Activated CD4-positive, alpha-beta T cell treated with anti-CD3 and anti-CD28 coated beads for 1 hour (primary cell): ENCODE data around the gene ATP2A3.

Source experiments
- DNase-seq: peaks from one replicate; pipeline ENCODE4 v3.0.0-alpha.2; 2020

ATP2A3 gene

GRCh38 chr17:3990386-3991127 is 26.3 kb upstream of the ATP2A3 start:
- no peak for DNase-seq

DNA sequence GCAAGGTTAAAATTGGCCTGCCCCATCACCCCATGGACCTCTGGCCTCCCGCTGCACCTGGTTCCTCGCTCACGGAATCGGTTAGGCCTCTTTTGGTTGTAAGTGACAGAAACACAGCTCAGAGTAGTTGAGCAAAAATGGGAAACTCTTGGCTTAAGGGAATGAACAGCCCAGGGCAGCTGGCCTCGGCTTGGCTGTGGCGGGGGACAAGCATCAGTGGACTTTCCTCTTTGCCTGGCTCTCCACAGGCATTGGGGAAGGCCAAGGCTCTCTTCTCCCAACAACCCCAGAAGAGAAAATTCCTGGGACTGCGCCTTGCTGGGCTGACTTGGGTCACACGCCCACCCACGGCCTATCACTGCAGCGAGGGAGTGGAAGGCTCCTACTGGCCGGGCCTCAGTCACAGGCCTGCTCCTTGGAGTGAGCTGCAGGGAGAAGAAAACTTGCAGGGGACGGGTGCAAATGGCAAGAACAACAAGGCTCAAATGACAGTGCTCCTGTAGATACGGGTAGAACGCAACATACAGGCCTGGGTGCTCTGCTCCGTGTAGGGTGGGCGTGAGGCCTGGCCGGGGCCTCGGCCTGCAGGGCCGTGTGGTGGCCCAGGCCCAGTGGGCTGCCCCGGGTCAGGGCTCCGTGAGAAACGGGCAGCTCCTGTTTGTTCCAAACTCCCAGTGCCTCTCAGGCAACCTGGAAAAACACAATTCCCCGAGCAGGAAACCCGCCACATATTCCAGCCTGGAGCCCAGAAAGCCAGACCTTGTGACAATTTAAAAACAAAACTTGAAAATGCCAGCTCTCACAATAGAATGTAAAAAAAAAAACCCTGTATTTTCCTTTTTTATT is 25.0 kb upstream of the ATP2A3 start:
- DNase-seq = no peak

DNA sequence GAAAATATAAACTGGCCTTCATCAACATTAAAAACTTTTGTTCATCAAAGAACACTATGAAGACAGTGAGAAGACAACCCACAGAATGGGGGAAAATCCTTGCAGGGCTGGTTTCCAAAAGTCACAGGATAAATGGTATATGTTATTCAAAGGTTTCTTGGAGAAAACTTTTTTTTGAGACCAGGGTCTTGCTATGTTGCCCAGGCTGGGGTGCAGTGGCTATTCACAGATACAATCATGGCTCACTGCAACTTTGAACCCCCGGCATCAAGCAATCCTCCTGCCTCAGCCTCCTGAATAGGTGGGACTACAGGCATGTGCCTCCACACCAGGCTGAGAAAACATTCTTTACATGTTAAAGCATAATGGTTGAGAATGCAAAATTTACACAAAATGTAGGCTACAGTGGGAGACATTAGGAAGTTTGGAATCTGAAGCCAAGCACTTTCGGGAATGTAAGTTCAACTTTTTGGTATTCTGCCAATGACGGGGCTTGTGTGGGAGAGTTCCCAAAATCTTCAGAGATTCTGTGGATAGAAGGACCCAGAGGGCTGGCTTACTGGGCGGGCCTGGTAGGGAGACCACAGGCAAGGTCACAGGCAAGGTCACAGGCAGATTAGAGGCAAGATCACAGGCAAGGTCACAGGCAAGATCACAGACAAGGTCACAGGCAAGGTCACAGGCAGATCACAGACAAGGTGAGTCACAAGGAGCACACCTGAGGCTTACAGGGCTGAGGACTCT is 24.2 kb upstream of the ATP2A3 start:
- no peak for DNase-seq

- DNase-seq = no peak
Observed at GRCh38 chr17:3986939-3987335, 22.7 kb upstream of the ATP2A3 start.

GRCh38 chr17:3986270-3986938 is 22.2 kb upstream of the ATP2A3 start:
- DNase-seq = no peak

DNA sequence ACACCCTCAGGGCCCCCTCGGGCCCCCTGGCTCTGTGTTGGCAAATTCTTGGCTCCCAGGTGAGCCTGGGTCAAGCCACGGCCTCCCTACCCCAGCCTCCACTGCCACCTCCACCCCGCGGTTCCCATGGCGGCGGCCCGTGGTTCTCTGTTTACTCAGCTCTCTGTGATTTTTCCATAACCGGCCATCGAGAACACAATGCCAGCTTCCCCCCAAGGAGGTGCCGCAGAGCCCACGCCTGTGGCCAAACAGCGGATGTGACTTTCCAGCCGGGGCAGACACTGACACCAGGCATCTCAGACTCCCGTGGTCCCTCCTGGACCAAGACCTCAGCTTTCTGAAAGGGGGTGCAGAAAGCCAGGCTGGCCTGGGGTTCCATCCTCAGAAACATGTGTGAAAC is 21.6 kb upstream of the ATP2A3 start:
- DNase-seq = no peak

- DNase-seq = no peak
Observed at GRCh38 chr17:3983606-3984484, 19.6 kb upstream of the ATP2A3 start.

DNA sequence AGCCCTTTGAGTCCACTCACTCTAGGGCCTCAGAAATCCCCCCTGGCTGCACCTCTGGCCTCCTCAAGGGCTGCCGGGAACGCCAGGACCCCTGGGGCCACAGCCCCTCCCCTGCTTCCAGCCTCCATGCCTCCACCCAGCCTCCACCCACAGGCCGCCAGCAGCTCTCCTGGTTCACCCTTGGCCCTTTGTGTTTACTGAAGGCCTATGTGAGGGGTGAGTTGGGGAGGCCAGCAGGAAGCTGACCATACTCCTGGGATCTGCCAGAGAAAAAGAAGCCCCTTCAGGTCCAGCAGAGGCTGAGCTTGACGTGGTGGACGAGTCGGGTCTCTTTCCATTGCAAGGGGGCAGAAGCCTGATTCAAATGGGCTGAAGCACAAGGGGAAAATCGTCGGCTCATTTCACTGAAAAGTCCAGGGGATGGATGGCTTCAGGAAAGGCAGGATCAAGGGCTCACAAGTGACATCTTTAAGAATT is 18.3 kb upstream of the ATP2A3 start:
- no peak for DNase-seq

GRCh38 chr17:3982113-3982512 is 17.9 kb upstream of the ATP2A3 start:
- DNase-seq = no peak

DNA sequence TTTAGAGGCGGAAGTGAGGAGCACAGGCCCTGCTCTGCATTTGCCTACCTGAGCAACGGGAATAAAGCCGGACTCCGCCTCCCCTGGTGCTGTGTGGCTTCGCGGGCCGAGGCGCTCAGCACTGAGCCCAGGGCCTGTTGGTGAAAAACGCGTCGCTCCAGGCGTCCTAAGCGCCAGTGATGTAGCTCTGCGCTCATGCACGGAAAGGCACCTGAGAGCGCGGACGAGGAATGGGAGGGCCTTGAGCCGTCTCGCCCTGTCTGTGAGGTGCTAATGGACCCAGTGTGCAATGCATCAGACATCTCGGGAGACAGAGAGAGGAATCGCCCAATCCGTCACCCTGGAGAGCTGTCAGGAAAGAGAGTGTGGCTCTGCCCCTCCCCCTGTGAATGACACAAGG is 17.2 kb upstream of the ATP2A3 start:
- DNase-seq = no peak

DNA sequence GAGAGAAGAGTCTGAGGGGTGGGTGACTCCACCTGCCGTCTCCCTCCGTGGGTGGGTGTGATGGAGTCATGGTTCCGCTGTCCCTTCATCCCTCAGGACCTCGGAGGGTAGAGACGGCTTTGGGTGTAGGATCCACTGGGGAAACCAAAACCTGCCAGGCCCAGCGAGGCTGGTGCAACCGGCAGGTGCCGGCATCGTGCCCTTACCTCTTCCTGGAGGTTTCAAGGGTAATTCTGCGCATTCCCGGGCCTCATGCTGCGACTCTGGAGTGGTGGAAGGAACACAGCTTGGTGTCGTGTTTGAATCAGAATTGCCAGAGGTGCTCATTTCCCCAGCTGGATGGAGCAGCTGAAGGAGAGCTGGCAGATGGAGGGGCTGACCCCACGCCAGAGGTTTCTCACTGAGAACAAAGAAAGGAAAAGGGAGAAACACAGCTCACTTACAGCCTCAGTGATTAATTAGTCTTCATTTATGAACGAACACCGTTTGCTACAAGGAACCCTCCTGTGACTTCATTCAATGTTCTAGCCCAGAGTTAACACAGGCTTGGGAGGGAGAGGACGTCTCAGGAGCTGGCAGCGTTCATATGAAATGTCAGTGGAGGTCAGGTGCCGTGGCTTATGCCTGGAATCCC is 16.3 kb upstream of the ATP2A3 start:
- DNase-seq = no peak

DNA sequence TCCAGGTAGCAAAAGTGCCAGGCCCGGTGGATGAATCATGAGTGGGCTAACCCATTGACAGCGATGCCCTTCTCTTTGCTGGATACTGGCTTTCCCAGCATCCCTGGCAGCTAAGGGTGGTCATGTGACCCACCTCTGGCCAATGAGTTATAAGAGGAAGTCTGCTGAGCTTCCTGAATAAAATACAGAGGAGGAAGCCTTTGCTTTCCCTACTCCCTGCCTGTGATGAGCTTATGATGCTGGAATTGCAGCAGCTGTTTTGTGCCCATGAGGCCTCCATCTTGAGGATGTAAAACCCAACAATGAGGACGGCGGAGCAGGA is 15.0 kb upstream of the ATP2A3 start:
- no peak for DNase-seq

GRCh38 chr17:3978421-3979289 is 14.4 kb upstream of the ATP2A3 start:
- DNase-seq = no peak

GRCh38 chr17:3977387-3977786 is 13.2 kb upstream of the ATP2A3 start:
- DNase-seq = no peak

- DNase-seq = no peak
Observed at GRCh38 chr17:3976675-3977171, 12.5 kb upstream of the ATP2A3 start.

DNA sequence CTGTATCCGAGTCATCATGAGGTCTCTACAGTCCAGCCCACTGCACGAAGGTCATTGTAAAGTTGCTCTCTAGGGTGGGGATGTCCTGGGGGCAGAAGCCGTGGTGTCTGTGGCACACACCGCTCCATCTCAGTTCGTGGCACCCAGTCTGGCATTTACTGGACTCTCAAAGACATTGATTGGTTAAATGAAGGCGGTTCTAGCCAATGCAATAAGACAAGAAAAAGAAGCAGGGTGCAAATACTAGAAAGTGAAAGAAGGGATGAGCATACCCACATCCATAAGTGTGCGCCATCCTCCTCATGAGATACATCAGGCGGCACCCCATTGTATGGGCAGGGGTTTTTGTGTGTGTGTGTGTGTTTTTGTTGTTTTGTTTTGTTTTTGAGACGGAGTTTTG is 10.7 kb upstream of the ATP2A3 start:
- DNase-seq = no peak

DNA sequence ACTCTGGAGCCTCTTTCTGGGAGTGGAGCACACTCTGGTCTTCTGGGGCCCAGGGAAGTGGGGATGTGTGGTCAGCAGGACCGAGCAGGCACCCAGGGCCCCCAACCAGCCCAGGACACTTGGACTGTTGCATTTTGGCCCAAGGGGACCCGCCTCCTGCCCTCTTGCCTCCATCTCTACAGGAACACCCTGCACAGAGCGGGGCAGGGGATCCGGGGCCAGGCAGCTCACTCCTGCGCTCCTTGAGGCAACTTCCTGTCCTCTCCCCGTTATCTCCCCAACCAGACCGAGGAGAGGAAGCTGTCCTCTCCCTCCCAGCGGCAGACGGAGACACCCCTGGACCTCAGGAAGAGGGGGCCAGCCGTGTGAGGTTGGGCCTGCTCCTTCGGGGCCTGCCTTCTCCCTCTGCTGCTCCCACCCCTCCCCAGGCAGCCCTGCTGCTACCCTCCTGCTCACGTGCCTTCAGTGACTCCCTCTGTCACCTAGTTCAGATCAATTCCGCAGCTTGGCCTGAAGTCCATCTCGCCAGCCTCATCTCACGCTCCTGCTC is 10.0 kb upstream of the ATP2A3 start:
- DNase-seq = no peak

DNA sequence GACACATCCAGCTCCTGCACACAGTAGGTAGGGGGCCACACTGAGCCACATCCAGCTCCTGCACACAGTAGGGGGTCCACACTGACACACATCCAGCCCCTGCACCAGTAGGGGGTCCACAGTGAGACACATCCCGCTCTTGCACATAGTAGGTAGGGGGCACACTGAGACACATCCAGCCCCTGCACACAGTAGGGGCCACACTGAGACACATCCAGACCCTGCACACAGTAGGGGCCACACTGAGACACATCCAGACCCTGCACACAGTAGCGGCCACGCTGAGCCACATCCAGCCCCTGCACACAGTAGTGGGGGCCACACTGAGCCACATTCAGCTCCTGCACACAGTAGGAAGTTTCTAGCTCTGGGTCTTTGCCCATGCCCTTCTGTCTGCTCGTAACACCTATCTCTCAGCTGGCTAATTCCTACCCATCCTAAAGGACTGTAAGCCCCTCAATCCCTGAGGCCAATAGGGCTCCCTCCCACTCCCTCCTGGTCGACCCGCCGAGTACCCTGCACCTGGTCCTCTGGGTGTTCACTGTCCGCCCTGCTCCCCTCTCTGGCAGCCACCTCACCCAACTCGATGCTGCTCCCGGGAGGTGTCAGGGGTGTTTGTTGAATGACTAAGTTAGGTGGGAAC is 9.4 kb upstream of the ATP2A3 start:
- DNase-seq = no peak

DNA sequence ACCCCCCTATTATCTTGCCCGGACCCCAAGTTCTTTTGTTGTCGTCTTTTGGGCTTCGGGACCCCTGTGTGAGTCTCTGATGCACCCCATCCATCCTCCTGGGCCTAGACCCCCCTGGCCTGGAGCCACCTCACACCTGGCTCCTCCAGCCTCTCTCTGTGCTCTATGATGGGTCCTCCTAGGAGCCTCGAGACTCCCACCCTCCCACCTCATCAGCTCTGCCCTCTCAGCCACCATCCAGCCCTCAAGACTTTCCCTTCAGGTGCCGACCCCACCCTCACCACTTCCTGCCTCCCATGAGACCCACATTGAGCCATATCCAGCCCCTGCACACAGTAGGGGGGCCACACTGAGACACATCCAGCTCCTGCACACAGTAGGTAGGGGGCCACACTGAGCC is 8.7 kb upstream of the ATP2A3 start:
- no peak for DNase-seq
